Psoas muscle (tissue), 8 donors: Measurements from ENCODE around the gene SLC25A41. TPM values are rescaled to one million over a fixed set of nuclear protein-coding genes. Genes with fewer than 3 reads are reported as not detected.

Source experiments
- ATAC-seq, 4 donors: fragments of 200-7000 bp; cut with Tn5 transposase; one replicate each; pipeline ENCODE4 v1.9.1; 2020; ENCODE audit warnings: moderate library complexity in 3 of 4, mild to moderate bottlenecking in 2 of 4
- DNase-seq, 2 donors: peaks; one replicate each; pipeline ENCODE4 v3.0.0-alpha.2; 2020
- H3K27ac ChIP-seq: fragments of 200-600 bp; one replicate; pipeline ENCODE4 v1.8.0; 2022
- H3K27me3 ChIP-seq, 3 donors: fragments of 200-600 bp in 1 of 3; one replicate each; pipeline versions ENCODE4 v1.6.1 to v1.8.0; 2013 to 2022; ENCODE audit warnings: low read length in 2 of 3, mild to moderate bottlenecking in 2 of 3, moderate library complexity in 1 of 3; ENCODE audit not compliant: insufficient read depth in 3 of 3
- H3K36me3 ChIP-seq, 2 donors: fragments of 200-600 bp in 1 of 2; one replicate each; pipeline versions ENCODE4 v1.6.1 to v1.8.0; 2013 to 2022; ENCODE audit warnings: low read depth in 1 of 2, mild to moderate bottlenecking in 1 of 2, moderate library complexity in 1 of 2; ENCODE audit not compliant: insufficient read depth in 1 of 2
- H3K4me1 ChIP-seq: fragments of 200-600 bp; one replicate; pipeline ENCODE4 v1.8.0; 2022
- H3K4me3 ChIP-seq: fragments of 200-600 bp; one replicate; pipeline ENCODE4 v1.8.0; 2022; ENCODE audit warnings: mild to moderate bottlenecking
- H3K9me3 ChIP-seq: fragments of 200-600 bp; one replicate; pipeline ENCODE4 v1.8.0; 2022
- WGBS, 3 donors: extraction: QIAGEN DNeasy Blood & Tissue Kit; methylation state at CpG; one replicate each; pipeline versions ENCODE4 v1.1.6 to v1.1.7; 2013; 5-methylcytosine and 5-hydroxymethylcytosine counted together
- intact Hi-C, 2 donors: fragments of 100-400 bp; cut with DNase I; formaldehyde crosslinking; loops; one replicate each; pipeline versions ENCODE4 v1.11.0 to v1.14.2; 2022
- polyA plus RNA-seq, 3 donors: library from polyadenylated mRNA; stranded (reverse); fragments of 200-250 nt; gene quantifications; one replicate each; pipeline ENCODE4 v1.2.3, GENCODE V29; 2013
- total RNA-seq, 4 donors: library from RNA; stranded (reverse); fragmentation: NEBNext Ultra II Directional in 2 of 4; extraction: Animal tissue kit (Norgen Biotek cat#: 25700) in 2 of 4; gene quantifications; one replicate each; pipeline versions ENCODE4 v1.2.1 to v1.2.4, GENCODE V29; 2021 to 2023
- TF ChIP-seq, protein P1 (sequence below): fragments of 200-600 bp; IDR thresholded peaks from one replicate; pipeline ENCODE4 v1.8.0; 2022; ENCODE audit warnings: antibody characterized with exemption
- donor health status: healthy with polysubstance abuse.
- donor health status: DM: no; HTN: no; CAD: no; lungs with moderate emphysema.
- donor health status: Bipolar disorder and iron deficiency.
- donor health status: healthy.
- donor health status: DM: yes; HTN: yes; CAD: no.
- donor health status: DM: no; HTN: no; CAD: no.
- donor health status: DM: no; HTN: no; CAD: no.
- donor health status: DM: yes; HTN: yes; CAD: no.

The SLC25A41 gene
- total and polyA plus RNA-seq, 7 donors: 0.07 to 0.60 (median 0.44) TPM; not detected in 1

DNA sequence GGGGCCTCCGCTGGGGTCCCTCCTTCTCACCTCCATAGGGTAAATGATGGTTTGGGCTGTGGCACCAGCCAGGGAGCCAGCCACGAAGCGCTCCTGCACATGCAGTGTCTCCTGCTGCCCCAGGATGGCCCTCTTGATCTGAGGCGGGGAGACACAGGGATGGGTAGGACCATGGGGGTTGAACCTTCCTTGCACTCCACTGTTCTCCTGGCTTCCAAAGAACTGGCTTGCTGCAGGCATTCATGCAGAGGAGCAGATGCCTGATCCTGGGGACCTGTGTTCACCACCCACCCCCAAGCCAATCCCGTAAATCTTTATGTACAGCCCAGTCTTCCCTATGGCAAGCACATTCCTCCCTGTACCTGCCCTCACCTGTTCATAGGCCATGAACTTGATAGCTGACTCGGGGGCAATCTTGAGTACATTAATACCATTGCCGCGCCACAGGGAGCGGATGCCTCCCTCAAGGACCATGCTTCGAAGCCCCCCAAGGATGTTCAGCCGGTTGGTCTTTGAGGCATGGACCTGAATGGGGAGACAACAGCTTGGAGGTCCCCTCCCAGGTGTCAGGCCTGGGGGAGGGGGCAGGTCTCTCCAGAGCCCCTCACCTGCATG lies 20.5 kb upstream of the SLC25A41 start:
- no peak for ATAC-seq
- Histone ChIP-seq H3K27me3 (no peaks in the 10 kb centered on the region), H3K4me3 (no peak overlapping the region), H3K36me3 (peaks cover 0 to 72% of the 10 kb centered on the region in 2 donors), H3K27ac (no peak overlapping the region), H3K4me1 (peaks cover 9% of the 10 kb centered on the region), H3K9me3 (peaks cover 7% of the 10 kb centered on the region)
- intact Hi-C loops: no loop called here
- TF ChIP-seq, protein P1, sequence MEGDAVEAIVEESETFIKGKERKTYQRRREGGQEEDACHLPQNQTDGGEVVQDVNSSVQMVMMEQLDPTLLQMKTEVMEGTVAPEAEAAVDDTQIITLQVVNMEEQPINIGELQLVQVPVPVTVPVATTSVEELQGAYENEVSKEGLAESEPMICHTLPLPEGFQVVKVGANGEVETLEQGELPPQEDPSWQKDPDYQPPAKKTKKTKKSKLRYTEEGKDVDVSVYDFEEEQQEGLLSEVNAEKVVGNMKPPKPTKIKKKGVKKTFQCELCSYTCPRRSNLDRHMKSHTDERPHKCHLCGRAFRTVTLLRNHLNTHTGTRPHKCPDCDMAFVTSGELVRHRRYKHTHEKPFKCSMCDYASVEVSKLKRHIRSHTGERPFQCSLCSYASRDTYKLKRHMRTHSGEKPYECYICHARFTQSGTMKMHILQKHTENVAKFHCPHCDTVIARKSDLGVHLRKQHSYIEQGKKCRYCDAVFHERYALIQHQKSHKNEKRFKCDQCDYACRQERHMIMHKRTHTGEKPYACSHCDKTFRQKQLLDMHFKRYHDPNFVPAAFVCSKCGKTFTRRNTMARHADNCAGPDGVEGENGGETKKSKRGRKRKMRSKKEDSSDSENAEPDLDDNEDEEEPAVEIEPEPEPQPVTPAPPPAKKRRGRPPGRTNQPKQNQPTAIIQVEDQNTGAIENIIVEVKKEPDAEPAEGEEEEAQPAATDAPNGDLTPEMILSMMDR: no peak
- WGBS, 3 donors: 99 to 100% (median 99%) methylated on average over 11 of the region's 11 CpGs
- no peak for DNase-seq

DNA sequence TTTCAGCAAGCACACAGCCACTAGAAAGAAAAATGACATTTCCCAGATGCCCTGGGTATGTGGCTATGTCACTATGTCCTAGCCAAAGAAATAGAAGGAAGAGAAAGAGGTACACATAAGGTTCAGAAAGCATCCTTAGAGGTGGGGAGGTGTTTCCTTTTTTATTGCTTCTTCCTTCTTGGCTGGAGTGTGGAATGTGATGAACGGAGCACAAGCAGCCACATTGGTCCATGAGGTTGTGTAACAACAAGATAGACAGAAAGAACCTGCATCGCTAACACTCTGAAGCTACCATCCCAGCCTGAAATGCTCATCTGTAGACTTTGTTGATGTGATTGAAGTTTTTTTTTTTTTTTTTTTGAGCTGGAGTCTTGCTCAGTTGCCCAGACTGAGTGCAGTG lies 19.3 kb upstream of the SLC25A41 start:
- peaks cover under 1% of the 10 kb centered on the region for H3K4me1 ChIP-seq
- no peak overlapping the region for H3K27ac ChIP-seq
- intact Hi-C loops: no loop called here
- H3K27me3 ChIP-seq: no peaks in the 10 kb centered on the region
- 98 to 100% (median 100%) methylated on average over 2 of the region's 2 CpGs for WGBS, 3 donors
- no peak for DNase-seq
- no peak for ATAC-seq
- no peak overlapping the region for H3K4me3 ChIP-seq
- peaks cover 7% of the 10 kb centered on the region for H3K9me3 ChIP-seq
- TF ChIP-seq, protein P1: no peak
- peaks cover 0 to 74% of the 10 kb centered on the region in 2 donors for H3K36me3 ChIP-seq

DNA sequence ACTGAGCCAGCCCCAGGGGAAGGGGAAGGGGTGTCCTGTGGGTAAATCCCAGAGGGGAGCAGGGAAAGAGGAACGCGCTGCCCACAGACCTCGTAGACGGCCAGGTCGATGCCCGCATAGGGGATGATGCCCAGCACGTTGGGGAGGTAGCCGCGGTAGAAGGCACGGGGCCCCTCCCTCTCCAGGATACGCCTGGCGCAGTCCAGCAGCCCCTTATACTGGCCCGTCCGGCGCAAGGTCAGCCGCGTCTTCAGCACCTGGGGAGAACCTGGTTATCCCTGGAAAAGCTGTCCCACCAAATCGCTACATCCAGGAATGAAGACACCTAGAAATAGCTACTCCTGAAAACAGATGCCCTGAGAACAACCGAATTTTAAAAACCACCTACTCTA lies 18.7 kb upstream of the SLC25A41 start:
- no peak overlapping the region for H3K27ac ChIP-seq
- 92 to 96% (median 95%) methylated on average over 19 of the region's 19 CpGs for WGBS, 3 donors
- DNase-seq (no peak), ATAC-seq (no peak)
- TF ChIP-seq, protein P1: no peak
- H3K9me3 ChIP-seq: peaks cover 7% of the 10 kb centered on the region
- no peak overlapping the region for H3K4me3 ChIP-seq
- no peaks in the 10 kb centered on the region for H3K27me3 ChIP-seq
- H3K36me3 ChIP-seq: peaks cover 0 to 74% of the 10 kb centered on the region in 2 donors
- intact Hi-C loops: no loop called here
- H3K4me1 ChIP-seq: no peaks in the 10 kb centered on the region

DNA sequence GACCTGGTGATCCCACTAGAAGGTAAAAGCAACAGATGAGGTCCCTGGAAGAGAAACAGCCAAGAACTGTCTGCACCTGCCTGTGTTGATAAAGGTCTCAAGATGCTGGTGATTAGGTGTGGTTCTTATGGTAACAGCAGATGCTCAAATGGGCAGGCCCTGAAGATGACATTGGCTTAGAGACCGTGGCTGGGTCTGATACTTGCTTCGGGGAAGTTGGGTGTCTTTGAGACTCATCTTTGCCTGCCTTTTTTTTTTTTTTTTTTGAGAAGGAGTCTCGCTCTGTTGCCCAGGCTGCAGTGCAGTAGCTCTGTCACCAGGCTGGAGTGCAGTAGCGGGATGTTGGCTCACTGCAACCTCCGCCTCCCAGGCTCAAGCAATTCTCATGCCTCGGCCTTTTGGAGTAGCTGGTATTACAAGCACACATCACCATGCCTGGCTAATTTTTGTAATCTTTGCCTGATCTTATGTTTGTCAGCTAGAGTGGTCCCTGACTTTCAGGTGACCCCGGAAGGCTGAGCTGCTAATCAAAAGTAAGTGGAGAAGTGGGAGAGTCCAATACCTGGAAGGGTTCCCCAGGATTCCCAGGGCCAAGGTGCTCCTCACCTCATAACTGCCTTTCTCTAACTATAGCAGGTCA lies 18.1 kb upstream of the SLC25A41 start:
- Histone ChIP-seq H3K4me3 (no peak overlapping the region), H3K27ac (no peak overlapping the region), H3K9me3 (peaks cover 7% of the 10 kb centered on the region), H3K36me3 (peaks cover 3 to 78% of the 10 kb centered on the region in 2 donors), H3K27me3 (no peaks in the 10 kb centered on the region), H3K4me1 (no peaks in the 10 kb centered on the region)
- WGBS, 3 donors: 88 to 91% (median 90%) methylated on average over 7 of the region's 7 CpGs
- TF ChIP-seq, protein P1: no peak
- no peak for DNase-seq
- intact Hi-C loops: no loop called here
- no peak for ATAC-seq
